ENCODE results near the gene OR2L2.
"Not testable (repeated sequence)": the region's sequence is repeated elsewhere in the genome, so short reads cannot be mapped to it uniquely, and the experiment has no call there.

The OR2L2 gene, protein sequence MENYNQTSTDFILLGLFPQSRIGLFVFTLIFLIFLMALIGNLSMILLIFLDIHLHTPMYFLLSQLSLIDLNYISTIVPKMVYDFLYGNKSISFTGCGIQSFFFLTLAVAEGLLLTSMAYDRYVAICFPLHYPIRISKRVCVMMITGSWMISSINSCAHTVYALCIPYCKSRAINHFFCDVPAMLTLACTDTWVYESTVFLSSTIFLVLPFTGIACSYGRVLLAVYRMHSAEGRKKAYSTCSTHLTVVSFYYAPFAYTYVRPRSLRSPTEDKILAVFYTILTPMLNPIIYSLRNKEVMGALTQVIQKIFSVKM

DNA sequence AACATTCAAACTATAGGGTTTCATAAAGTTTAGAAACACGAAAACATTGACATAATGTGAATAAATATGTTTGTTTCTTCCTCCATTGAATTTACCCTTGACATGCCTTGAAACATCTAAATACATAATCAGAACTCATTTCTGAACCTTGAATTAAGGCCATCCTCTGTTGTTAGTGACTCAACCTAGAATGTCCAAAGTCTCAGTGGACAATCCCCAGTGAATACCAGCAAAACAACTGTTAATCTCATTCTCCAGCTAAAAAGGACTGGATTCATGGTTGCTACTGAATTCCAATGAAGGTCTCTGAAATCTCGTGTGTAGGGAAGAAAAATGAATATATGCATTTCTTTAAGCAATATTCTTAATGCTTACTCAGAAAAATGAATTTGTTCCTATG lies at the start of gene OR2L2:
OR2L2 (plus strand) TSS at position 301 of the 400 bp plus-strand sequence. CDS start 8,198 bp downstream, outside the sequence.
- DNase-seq: no peak

DNA sequence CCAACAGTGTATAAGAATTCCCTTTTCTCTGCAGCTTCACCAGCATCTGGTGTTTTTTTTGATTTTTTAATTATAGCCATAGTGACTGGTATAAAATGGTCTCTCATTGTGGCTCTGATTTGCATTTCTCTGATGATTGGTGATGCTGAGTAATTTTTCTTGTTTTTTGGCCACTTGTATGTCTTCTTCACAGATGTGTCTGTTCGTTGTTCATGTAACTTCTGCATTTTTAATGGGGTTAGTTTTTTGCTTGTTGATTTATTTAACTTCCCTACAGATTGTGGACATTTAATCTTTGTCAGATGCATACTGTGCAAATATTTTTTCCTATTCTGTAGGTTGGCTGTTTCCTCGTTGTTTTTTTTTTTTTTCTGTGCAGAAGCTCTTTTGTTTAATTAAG lies 36.9 kb upstream of the OR2L2 start:
- no peak for DNase-seq

DNA sequence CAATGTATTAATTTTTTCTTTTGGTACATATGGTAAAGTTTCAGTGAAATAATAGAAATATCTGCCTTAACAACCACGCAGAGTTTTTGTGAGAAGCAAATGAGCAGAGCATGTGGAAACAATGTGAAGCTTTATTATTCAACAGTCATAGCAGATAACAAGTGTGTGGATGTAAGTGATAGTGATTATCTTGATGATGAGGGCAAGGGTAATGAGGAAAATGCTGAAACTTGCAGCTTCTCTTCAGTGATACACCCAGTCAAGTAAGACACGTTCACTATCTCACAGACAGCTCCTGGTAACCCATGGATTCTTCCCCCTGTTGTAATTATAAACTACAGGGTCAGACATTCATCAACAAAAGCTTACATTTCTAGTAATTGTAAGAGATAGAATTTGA lies 31.1 kb upstream of the OR2L2 start:
- DNase-seq: no peak

DNA sequence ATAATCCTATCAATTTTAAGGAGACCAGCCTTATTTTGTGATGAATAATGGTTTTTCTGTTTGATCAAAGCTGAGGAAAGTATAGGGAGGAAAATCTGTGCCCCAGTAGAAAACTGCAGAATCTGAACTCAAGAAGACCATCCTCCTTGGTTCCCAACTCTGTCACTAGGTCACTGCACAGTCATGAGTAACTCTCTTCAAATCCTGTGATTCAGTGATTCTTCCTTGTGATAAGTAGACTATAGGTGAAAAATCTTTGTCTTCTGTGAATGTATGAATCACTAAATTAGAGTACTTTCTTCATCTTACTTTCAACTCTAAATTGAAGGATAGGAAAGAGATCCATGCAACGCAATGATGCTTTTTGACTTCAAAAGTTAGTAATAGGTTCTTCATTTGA lies 29.7 kb upstream of the OR2L2 start:
- no peak for DNase-seq

DNA sequence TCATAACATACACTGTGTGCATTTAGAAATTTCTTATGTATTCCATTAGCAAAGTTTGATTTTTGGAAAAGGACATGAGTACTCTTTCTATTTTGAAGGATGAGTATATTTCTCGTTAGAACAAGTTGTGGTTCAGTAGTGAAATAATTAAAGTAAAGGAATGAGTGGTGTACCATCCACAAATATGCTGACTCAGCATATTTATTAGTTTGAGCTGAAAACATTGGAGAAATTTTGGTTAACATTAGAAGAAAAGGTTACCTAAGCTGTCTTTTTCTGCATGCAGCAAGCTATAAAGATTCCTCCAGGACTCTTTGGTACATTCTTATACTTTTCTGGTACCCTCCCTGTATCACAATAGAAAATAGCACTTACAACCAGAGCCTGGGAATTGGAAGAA lies 22.1 kb upstream of the OR2L2 start:
- DNase-seq: no peak

DNA sequence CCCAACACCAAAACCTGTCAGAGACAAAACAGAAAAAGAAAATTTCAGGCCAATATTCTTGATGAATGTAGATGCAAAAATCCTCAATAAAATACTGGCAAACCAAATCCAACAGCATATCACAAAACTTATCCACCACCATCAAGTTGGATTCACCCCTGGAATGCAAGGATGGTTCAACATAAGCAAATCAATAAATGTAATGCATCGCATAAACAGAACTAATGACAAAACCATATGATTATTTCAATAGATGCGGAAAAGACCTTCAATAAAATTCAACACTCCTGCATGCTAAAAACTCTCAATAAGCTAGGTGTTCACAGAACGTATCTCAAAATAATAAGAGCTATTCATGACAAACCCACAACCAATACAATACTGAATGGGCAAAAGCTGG lies 20.2 kb upstream of the OR2L2 start:
- no peak for DNase-seq

DNA sequence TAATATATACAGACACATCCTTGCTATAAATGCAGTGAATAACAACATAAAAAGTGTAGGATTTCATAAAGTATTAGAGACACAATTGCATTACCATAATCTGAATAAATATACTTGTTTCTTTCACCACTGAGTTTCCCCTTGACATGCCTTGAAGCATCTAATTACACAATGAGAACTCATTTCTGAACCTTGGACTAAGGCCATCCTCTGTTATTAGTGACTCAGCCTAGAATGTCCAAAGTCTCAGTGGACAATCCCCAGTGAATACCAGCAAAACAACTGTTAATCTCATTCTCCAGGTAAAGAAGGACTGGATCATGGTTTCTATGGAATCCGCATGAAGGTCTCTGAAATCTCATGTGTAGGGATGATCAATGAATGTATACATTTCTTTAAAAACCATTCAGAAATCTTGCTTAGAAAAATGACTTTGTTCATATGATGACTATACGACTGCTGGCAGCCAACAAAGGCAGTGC lies 16.6 kb upstream of the OR2L2 start, which contains the start of gene OR2L5:
OR2L5 (plus strand) TSS at position 432 of the 482 bp plus-strand sequence. CDS start 8,288 bp downstream, outside the sequence.
- no peak for DNase-seq

DNA sequence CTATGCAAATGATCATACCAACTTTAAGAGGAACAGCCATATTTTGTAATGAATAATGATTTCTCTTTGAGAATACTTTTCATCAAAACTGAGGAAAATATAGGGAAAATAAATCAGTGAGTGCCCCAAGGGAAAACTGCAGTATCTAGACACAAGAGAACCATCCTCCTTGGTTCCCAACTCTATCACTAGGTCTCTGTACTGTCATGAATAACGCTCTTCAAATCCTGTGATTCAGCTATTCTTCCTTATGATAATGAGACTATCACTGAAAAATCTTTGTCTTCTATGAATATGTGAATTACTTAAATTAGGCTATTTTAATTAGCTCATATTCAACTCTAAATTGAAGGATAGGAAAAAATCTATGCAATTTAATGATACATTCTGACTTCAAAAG lies 14.1 kb upstream of the OR2L2 start:
- DNase-seq: no peak

DNA sequence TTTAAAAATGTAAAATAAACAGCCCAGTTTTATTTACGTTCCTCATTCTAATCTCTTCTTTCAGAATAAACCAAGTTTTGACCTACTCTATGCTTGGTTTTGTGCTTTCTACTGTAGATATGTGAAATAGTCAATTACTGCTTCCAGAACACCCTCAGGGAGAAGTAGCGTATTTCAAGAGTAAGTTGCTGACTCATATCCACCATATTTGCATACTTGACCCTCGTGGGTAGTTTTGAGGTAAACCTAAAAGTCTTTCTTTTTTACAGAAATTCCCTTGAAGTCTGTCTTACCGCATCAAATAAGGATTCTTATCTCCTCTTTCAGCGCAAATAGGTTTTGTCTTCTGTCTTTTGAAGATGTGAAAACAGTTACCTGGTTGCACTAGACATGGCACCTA lies 15.3 kb downstream of the OR2L2 start:
- no peak for DNase-seq

DNA sequence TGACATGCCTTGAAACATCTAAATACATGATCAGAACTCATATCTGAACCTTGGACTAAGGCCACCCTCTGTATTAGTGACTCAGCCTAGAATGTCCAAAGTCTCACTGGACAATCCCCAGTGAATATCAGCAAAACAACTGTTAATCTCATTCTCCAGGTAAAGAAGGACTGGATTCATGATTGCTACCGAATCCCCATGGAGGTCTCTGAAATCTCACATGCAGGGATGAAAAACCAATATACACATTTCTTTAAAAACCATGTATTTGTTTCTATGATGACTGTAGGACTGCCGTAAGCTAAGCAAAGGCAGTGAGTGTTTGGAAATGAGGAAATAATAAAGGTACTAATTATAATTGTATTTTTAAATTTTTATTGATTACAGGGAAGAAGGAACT lies 16.7 kb downstream of the OR2L2 start, which contains the start of gene OR2L3:
OR2L3 (plus strand) TSS at position 301 of the 400 bp plus-strand sequence. CDS start 13,846 bp downstream, outside the sequence.
- no peak for DNase-seq

DNA sequence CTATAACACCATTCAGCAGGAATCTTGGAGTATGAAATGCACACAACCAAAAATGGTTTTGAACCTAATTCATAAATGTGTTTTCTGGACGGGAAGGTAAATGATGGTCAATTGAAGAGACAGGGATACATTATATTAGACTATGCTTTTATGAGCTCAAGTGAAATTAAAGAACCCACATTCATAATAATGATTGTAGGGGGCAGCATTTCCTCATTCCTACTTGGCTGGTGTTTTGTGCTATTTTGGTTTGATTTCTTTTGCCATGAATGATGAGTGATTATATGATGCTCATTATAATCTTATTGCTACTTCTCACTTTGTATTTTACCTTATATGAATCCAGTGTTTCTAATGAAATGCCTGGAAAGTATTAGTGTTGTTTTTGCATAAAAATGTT lies 17.1 kb downstream of the OR2L2 start:
- DNase-seq: no peak

DNA sequence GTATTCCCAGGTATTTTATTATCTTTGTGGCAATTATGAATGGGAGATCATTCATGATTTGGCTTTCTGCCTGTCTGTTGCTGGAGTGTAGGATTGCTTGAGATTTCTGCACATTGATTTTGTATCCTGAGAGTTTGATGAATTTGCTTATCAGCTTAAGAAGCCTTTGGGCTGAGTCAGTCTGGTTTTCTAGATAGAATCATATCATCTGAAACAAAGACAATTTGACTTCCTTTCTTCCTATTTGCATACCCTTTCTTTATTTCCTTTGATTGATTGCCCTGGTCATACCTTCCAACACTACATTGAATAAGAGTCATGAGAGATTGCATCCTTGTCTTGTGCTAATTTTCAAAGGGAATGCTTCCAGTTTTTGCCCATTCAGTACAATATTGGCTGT lies 24.8 kb downstream of the OR2L2 start:
- DNase-seq: no peak

DNA sequence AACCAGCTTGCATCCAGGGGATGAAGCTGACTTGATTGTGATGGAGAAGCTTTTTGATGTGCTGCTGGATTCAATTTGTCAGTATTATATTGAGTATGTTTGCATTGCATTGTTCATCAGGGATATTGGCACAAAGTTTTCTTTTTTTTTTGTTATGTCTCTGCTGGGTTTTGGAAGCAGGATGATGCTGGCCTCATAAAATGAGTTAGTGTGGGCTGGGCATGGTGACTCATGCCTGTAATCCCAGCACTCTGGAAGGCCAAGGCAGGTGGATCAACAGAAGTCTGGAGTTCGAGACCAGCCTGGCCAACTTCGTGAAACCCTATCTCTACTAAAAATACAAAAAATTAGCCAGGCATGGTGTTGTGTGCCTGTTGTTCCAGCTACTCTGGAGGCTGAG lies 25.4 kb downstream of the OR2L2 start:
- no peak for DNase-seq

DNA sequence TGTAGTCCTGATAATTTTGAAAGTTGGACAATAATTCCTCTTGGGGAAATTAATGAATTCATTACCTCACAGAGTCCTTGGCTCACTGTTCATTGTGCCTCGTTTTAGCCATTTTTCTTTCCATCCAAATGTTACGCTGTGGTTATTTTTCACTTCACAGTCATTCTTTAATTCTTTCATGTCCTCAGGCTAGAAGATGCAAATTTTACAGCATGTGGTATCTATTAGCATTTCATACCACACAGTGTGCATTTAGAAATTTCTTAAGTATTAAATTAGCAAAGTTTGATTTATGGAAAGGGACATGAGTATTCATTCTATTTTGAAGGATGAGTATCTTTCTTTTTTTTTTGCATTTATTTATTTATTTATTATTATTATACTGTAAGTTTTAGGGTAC lies 35.2 kb downstream of the OR2L2 start:
- no peak for DNase-seq

DNA sequence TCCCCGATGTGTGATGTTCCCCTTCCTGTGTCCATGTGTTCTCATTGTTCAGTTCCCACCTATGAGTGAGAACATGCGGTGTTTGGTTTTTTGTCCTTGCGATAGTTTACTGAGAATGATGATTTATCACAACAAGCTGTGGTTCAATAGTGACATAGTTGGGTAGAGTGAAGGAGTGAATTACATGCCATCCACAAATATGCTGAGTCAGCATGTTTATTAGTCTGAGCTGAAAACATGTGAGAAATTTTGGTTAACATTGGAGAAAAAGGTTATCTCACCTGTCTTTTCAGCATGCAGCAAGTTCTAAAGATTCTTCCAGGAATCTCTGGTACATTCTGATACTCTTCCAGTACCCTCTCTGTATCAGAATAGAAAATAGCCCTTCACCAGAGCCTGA lies 35.7 kb downstream of the OR2L2 start:
- no peak for DNase-seq

DNA sequence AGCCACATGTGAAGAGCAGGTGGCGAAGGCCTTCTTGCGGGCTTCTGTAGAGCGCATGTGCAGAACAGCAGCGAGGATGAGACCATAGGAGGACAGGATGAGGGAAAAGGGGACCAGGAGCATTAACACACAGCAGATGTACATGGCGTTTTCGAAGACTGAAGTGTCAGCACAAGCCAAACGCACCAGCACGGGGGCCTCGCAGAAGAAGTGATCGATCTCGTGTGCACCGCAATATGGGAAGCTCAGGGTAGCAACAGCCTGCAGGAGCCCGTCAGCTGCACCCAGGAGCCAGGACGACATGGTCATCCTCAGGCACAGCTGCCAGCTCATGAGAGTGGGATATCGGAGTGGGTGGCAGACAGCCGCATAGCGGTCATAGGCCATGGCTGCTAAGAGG lies 54.0 kb downstream of the OR2L2 start:
- DNase-seq: not testable (repeated sequence)

Measured in NCI-H1417 treated with DMSO at 0.1 percent for 48 hours (cell line).